HG02642 (cell line): ENCODE data around the gene KREMEN1.

ENCODE experiments used
- ATAC-seq: cut with Tn5 transposase; IDR thresholded peaks from one replicate; pipeline ENCODE4 v1.9.1; 2021; ENCODE audit warnings: mild to moderate bottlenecking; ENCODE audit not compliant: unreplicated experiment, poor library complexity

KREMEN1 gene

GRCh38 chr22:29201782-29202181 lies 128.9 kb downstream of the KREMEN1 start:
- ATAC-seq = no peak

DNA sequence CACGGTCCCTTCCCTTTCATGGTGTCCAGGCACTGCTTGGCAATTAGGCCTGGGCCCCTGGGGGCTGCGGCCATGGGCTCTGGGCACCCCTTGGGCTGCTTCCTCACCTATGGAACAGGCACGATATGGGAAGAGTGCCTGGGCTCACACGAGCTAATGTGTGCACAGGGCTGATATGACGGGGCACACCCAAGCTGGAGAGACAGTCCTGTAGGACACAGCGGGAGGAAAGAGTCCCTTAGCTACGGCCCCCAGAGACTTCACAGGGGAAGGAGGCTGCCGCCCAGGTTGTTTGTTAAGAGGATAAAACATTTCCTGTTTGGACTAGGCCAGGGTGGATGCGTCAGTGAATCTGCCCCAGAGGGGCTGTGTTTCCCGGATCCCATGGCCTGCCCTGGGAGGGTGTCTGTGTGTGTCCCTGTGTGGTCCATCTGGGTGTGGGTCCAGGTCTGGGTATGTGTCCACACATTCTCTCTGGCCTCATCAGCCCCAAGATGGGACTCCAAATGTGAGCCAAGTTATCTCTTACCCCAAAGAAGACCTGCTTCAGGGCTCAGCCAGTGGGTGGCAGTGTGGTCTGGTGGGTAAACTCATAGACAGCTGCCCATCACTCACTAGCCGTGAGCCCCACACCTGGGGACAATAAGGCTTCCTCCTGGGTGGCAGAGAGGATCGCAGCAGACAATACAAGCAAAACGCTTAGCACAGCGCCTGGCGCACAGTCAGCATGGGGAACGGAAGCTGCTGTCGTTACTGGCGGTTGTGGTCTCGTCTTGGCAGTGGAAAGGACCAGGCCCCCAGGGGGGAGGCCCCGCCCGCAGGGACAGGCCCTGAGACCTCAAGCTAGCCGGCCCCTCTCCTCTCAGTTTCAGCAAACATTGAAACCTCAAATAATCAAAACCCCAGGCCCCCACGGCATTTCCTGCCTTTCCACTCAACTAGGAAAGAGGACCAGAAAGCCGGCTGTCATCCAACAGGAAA lies 129.7 kb downstream of the KREMEN1 start:
- ATAC-seq = peak; percentile 76

- no peak for ATAC-seq
Observed at GRCh38 chr22:29203488-29204454, 130.9 kb downstream of the KREMEN1 start.

GRCh38 chr22:29204455-29205183 lies 131.8 kb downstream of the KREMEN1 start:
- ATAC-seq = no peak

- ATAC-seq = no peak
Observed at GRCh38 chr22:29205252-29205593, 132.4 kb downstream of the KREMEN1 start.

GRCh38 chr22:29205594-29206371 lies 132.9 kb downstream of the KREMEN1 start, which contains the start of gene EMID1:
TSS of gene EMID1 (plus strand) at chr22:29205896. CDS start at chr22:29206039, 143 bp downstream.
- no peak for ATAC-seq

GRCh38 chr22:29206372-29207242 lies 133.8 kb downstream of the KREMEN1 start:
- ATAC-seq = no peak

- no peak for ATAC-seq
Observed at GRCh38 chr22:29207243-29207550, 134.4 kb downstream of the KREMEN1 start.

GRCh38 chr22:29207562-29208501 lies 135.0 kb downstream of the KREMEN1 start:
- no peak for ATAC-seq

- no peak for ATAC-seq
Observed at GRCh38 chr22:29208502-29208862, 135.6 kb downstream of the KREMEN1 start.

- ATAC-seq = no peak
Observed at GRCh38 chr22:29208879-29209623, 136.2 kb downstream of the KREMEN1 start.

- ATAC-seq = no peak
Observed at GRCh38 chr22:29209624-29209929, 136.7 kb downstream of the KREMEN1 start.

DNA sequence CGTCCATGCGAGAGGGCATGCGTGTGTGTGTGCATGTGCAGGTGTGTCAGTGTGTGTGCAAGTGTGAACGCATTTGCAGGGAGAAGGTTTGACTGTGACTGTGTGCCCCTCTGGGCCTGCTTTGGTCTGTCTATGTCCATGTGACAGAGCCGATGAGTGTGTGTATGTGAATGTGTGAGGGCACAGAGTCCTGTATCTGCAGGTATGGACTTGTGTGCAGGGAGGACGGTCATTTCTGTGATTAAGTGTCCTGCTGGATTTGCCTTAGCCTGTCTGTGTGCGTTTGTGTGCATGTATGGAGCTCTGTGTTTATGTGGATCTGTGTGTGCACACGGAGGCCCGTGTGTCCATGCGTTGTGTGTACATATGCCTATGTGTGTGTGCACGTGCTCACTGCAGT lies 138.2 kb downstream of the KREMEN1 start:
- ATAC-seq = no peak

DNA sequence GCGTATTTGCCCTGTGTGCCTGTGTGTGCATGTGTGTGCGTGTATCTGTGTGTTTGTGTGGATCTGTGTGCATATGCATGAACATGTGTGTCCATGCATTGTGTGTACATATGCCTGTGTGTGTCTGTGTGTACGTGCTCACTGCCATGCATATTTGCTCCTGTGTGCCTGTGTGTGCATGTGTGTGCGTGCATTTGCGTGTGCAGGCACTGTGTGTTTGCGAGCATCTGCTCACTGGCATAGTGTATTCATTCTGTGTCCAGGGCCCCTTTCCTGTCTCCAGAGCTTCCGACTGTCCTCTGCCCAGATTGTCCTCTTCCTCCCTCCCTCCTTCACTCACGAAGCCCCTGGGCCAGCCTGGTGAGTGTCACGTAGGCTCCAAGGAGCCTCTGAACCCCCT lies 138.6 kb downstream of the KREMEN1 start:
- no peak for ATAC-seq

DNA sequence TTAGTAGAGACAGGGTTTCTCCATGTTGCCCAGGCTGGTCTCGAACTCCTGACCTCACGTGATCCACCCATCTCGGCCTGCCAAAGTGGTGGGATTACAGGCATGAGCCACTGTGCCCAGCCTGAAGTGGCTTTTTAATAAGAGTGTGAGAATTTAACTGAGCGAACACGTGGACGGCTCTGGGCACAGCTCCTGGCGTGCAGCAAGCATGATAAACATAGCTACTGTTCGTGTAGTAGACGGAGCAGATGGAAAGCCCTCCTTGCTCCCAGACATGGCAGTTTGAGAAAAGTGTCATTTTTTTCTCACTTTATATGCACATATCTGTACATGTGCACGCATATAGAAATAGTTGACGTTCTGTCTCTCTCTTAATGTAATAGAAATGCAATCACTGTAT lies 139.9 kb downstream of the KREMEN1 start:
- ATAC-seq = no peak

- ATAC-seq = no peak
Observed at GRCh38 chr22:29213493-29213892, 140.7 kb downstream of the KREMEN1 start.

- no peak for ATAC-seq
Observed at GRCh38 chr22:29214232-29214631, 141.4 kb downstream of the KREMEN1 start.
